ENCODE measurements around the gene USP25. TPM values are rescaled to one million over a fixed set of nuclear protein-coding genes. Genes with fewer than 3 reads are reported as not detected.

Gene USP25
- total and polyA plus RNA-seq, 2 donors (not counting 1 experiment from before 2014, with no cell fraction given): 14.2 to 55.5 TPM

- WGBS (ENCODE audit: insufficient coverage): 90% methylated on average over 4 of the region's 4 CpGs
- Mint-ChIP-seq H3K27ac (no peak overlapping the region), H3K4me1 (no peaks in the 10 kb centered on the region), H3K9me3 (ENCODE audit: insufficient read depth) (peaks cover 9% of the 10 kb centered on the region), H3K4me3 (no peak overlapping the region), H3K27me3 (no peaks in the 10 kb centered on the region)
- H2AFZ ChIP-seq (ENCODE audit: insufficient read depth, low read depth, low read length, poor library complexity, severe bottlenecking): no peak overlapping the region
- no peak overlapping the region for H3K27ac ChIP-seq (ENCODE audit: low read length in 2 of 2)
- CTCF ChIA-PET: no interaction called here
- TF ChIP-seq, protein P1, sequence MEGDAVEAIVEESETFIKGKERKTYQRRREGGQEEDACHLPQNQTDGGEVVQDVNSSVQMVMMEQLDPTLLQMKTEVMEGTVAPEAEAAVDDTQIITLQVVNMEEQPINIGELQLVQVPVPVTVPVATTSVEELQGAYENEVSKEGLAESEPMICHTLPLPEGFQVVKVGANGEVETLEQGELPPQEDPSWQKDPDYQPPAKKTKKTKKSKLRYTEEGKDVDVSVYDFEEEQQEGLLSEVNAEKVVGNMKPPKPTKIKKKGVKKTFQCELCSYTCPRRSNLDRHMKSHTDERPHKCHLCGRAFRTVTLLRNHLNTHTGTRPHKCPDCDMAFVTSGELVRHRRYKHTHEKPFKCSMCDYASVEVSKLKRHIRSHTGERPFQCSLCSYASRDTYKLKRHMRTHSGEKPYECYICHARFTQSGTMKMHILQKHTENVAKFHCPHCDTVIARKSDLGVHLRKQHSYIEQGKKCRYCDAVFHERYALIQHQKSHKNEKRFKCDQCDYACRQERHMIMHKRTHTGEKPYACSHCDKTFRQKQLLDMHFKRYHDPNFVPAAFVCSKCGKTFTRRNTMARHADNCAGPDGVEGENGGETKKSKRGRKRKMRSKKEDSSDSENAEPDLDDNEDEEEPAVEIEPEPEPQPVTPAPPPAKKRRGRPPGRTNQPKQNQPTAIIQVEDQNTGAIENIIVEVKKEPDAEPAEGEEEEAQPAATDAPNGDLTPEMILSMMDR (IDR thresholded peaks at IDR 0.05): no peak
- H3K9ac ChIP-seq (ENCODE audit: low read length): no peak overlapping the region
- no peak overlapping the region for H3K4me3 ChIP-seq (ENCODE audit: control extremely low read depth in 1 of 5, extremely low read depth in 1 of 5, insufficient read depth in 1 of 5, low read depth in 2 of 5, low read length in 4 of 5)
- no peaks in the 10 kb centered on the region for H3K27me3 ChIP-seq (replicated peaks in 1 of 4; ENCODE audit: control extremely low read depth in 1 of 4, control insufficient read depth in 3 of 4, insufficient read depth in 4 of 4, low read length in 3 of 4)
- H3K4me1 ChIP-seq (ENCODE audit: control insufficient read depth in 2 of 2, insufficient read depth in 2 of 2, low read length in 2 of 2): no peaks in the 10 kb centered on the region
- no peaks in the 10 kb centered on the region for H3K36me3 ChIP-seq (replicated peaks in 1 of 2; ENCODE audit: control extremely low read depth in 1 of 2, control insufficient read depth in 1 of 2, extremely low read depth in 1 of 2, insufficient read depth in 2 of 2, low read length in 1 of 2)
- POLR2A ChIA-PET: no interaction called here
- H3K4me2 ChIP-seq (replicated peaks; ENCODE audit: low read depth, low read length, poor library complexity, severe bottlenecking): no peak overlapping the region
- ATAC-seq (ENCODE audit: low read depth): no peak
- intact Hi-C loops (cut with micrococcal nuclease): no loop called here
- peaks cover 0 to 2% (median 0%) of the 10 kb centered on the region in 3 donors for H3K9me3 ChIP-seq (ENCODE audit: control extremely low read depth in 1 of 3, control insufficient read depth in 2 of 3, insufficient read depth in 1 of 3, low read length in 2 of 3)
- H4K20me1 ChIP-seq (ENCODE audit: control insufficient read depth, insufficient read depth, low read length, poor library complexity, severe bottlenecking): no peaks in the 10 kb centered on the region
- DNase-seq: no peak
- H3K79me2 ChIP-seq (ENCODE audit: control insufficient read depth, insufficient read depth, low read length): no peaks in the 10 kb centered on the region
Observed at GRCh38 chr21:15896501-15896900, 166.7 kb downstream of the USP25 start.

DNA sequence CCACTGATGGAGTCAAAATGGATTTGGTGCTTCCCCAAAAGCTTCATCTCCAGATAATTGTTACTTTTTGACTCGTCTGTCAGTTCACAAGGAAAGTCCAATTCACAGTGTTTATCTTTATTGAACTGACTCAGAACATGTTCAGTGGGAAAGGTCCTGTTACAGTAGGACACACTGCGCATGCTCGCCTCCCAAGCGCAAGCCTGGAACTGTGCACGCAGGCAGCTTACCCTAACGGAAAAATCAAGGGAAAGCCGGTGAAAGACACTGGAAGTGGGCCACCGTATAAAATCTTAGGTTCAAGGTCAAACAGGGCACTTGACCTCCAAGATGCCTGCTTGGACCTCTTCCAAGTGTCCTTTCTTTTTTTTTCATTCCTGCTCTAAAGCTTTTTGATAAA lies 174.6 kb downstream of the USP25 start:
- TF ChIP-seq, protein P1 (IDR thresholded peaks at IDR 0.05): no peak
- TF ChIP-seq EZH2 (IDR thresholded peaks at IDR 0.05; ENCODE audit: borderline replicate concordance, insufficient read depth, low read depth, low read length, poor library complexity, severe bottlenecking): no peak
- ATAC-seq (ENCODE audit: low read depth) (no peak), DNase-seq (no peak)
- H3K4me2 ChIP-seq (replicated peaks; ENCODE audit: low read depth, low read length, poor library complexity, severe bottlenecking): no peak overlapping the region
- 97% methylated on average over 8 of the region's 8 CpGs for WGBS (ENCODE audit: insufficient coverage)
- no peaks in the 10 kb centered on the region for H3K79me2 ChIP-seq (ENCODE audit: control insufficient read depth, insufficient read depth, low read length)
- ChIA-PET CTCF (no interaction called here), POLR2A (no interaction called here)
- no peaks in the 10 kb centered on the region for H3K4me1 ChIP-seq (ENCODE audit: control insufficient read depth in 2 of 2, insufficient read depth in 2 of 2, low read length in 2 of 2)
- Mint-ChIP-seq H3K27me3 (no peaks in the 10 kb centered on the region), H3K4me1 (no peaks in the 10 kb centered on the region), H3K27ac (no peak overlapping the region), H3K9me3 (ENCODE audit: insufficient read depth) (peaks cover 11% of the 10 kb centered on the region), H3K4me3 (no peak overlapping the region)
- H3K27ac ChIP-seq (ENCODE audit: low read length in 2 of 2): no peak overlapping the region
- H3K36me3 ChIP-seq (replicated peaks in 1 of 2; ENCODE audit: control extremely low read depth in 1 of 2, control insufficient read depth in 1 of 2, extremely low read depth in 1 of 2, insufficient read depth in 2 of 2, low read length in 1 of 2): no peaks in the 10 kb centered on the region
- intact Hi-C loops (cut with micrococcal nuclease): no loop called here
- H3K9me3 ChIP-seq (ENCODE audit: control extremely low read depth in 1 of 3, control insufficient read depth in 2 of 3, insufficient read depth in 1 of 3, low read length in 2 of 3): peaks cover 0 to 3% (median 2%) of the 10 kb centered on the region in 3 donors
- H3K27me3 ChIP-seq (replicated peaks in 1 of 4; ENCODE audit: control extremely low read depth in 1 of 4, control insufficient read depth in 3 of 4, insufficient read depth in 4 of 4, low read length in 3 of 4): no peaks in the 10 kb centered on the region
- no peak overlapping the region for H3K4me3 ChIP-seq (ENCODE audit: control extremely low read depth in 1 of 5, extremely low read depth in 1 of 5, insufficient read depth in 1 of 5, low read depth in 2 of 5, low read length in 4 of 5)
- no peak overlapping the region for H2AFZ ChIP-seq (ENCODE audit: insufficient read depth, low read depth, low read length, poor library complexity, severe bottlenecking)
- no peaks in the 10 kb centered on the region for H4K20me1 ChIP-seq (ENCODE audit: control insufficient read depth, insufficient read depth, low read length, poor library complexity, severe bottlenecking)
- no peak overlapping the region for H3K9ac ChIP-seq (ENCODE audit: low read length)

Measured in B cell (primary cell).